Measurements from ENCODE around the gene MCM10.

DNA sequence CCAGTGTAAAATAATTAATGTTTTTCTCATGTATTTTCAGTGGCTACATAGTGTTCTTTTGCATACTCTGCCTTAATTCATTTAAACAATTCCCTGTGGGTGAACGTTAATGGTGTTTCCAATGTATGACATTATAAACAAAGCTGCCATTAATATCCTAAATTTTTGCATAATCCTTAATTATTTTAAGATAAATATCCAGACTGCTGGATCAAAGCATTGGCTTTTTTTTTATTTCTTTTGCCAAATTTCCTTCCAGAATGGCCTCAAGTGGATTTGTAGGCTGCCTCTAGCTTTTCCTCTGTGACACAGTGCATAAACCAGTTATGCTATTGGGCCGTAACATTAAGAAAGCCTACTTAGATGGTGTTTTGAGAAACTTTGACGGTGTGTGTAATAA lies 29.5 kb downstream of the MCM10 start:
- TF ChIP-seq, protein P1, sequence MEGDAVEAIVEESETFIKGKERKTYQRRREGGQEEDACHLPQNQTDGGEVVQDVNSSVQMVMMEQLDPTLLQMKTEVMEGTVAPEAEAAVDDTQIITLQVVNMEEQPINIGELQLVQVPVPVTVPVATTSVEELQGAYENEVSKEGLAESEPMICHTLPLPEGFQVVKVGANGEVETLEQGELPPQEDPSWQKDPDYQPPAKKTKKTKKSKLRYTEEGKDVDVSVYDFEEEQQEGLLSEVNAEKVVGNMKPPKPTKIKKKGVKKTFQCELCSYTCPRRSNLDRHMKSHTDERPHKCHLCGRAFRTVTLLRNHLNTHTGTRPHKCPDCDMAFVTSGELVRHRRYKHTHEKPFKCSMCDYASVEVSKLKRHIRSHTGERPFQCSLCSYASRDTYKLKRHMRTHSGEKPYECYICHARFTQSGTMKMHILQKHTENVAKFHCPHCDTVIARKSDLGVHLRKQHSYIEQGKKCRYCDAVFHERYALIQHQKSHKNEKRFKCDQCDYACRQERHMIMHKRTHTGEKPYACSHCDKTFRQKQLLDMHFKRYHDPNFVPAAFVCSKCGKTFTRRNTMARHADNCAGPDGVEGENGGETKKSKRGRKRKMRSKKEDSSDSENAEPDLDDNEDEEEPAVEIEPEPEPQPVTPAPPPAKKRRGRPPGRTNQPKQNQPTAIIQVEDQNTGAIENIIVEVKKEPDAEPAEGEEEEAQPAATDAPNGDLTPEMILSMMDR (IDR thresholded peaks at IDR 0.05; ENCODE audit: low read depth, low read length), result no peak
- TF ChIP-seq EZH2phosphoT487 (IDR thresholded peaks at IDR 0.05; ENCODE audit: low read depth), result no peak
